OCI-LY1 (cell line): Measurements from ENCODE around the gene ADAMTSL1.

Experiments
- CTCF ChIP-seq: fragments of 200-600 bp; sonication (generic), shearing (Covaris generic); IDR thresholded peaks from 2 replicates; pipeline ENCODE4 v1.5.1; 2017; ENCODE audit warnings: mild to moderate bottlenecking, antibody characterized with exemption, low read length, moderate library complexity, mixed read lengths
- EZH2 ChIP-seq: fragments of 200-600 bp; sonication (generic), shearing (Covaris generic); IDR thresholded peaks from 2 replicates; pipeline ENCODE4 v1.8.0; 2017; ENCODE audit warnings: borderline replicate concordance, mixed run types, mild to moderate bottlenecking, antibody characterized with exemption, low read length, moderate library complexity, mixed read lengths

DNA sequence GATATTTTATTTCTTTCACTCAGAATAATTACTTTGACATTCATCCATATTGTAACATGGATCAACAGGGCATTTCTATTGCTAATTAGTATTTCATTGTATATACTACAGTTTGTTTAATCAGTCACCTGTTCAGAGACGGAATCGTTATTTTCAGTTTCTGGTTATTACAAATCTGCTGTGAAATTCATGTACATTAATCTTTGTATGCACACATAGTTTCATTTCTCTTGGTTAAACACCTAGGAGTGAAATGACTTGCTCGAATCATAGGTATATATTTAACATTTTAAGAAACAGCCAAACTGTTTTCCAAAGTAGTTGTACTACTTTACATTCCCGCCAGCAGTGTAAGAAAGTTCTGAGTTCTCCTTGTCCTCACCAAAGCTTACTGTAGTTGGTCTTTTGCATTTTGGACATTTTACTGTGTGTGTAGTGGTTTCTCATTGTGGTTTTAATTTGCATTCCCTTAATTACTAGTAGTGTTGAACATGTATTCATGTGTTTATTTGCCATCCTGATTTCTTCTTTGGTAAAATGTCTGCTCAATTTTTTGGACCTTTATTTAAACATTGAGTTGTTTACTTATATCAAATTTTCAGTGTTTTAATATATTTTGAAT lies 360.9 kb downstream of the ADAMTSL1 start:
- TF ChIP-seq CTCF = no peak
- TF ChIP-seq EZH2 = no peak
